ENCODE data around the gene MT2A.
A peak's percentile ranks its signal among the peaks of the same experiment; 100 is the strongest.
"Not testable (repeated sequence)": the region's sequence is repeated elsewhere in the genome, so short reads cannot be mapped to it uniquely, and the experiment has no call there.

The MT2A gene

GRCh38 chr16:56621665-56622445 lies 13.5 kb downstream of the MT2A start:
- not testable (repeated sequence) for DNase-seq (ENCODE audit: low spot score)

- DNase-seq (ENCODE audit: low spot score), result not testable (repeated sequence)
Observed at GRCh38 chr16:56623184-56623583, 14.8 kb downstream of the MT2A start.

DNA sequence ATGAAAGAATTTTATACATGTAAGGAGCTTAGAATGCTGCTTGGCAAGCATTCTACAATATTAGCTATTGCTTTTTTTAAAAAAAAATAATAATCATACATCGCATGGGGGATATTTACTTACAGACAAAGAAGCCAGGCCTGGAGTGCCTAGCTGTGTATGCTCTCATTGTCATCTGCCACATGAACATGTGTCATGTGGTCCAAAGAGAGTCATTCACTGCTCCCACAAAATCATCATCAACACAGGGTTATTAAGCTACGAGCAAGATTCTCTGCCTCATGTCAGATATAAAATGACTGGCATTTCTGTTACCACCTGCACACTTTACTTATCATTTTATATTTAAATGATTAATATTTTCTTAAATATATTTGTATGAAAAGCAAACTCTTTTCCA lies 15.3 kb downstream of the MT2A start:
- no peak for DNase-seq (ENCODE audit: low spot score)

DNA sequence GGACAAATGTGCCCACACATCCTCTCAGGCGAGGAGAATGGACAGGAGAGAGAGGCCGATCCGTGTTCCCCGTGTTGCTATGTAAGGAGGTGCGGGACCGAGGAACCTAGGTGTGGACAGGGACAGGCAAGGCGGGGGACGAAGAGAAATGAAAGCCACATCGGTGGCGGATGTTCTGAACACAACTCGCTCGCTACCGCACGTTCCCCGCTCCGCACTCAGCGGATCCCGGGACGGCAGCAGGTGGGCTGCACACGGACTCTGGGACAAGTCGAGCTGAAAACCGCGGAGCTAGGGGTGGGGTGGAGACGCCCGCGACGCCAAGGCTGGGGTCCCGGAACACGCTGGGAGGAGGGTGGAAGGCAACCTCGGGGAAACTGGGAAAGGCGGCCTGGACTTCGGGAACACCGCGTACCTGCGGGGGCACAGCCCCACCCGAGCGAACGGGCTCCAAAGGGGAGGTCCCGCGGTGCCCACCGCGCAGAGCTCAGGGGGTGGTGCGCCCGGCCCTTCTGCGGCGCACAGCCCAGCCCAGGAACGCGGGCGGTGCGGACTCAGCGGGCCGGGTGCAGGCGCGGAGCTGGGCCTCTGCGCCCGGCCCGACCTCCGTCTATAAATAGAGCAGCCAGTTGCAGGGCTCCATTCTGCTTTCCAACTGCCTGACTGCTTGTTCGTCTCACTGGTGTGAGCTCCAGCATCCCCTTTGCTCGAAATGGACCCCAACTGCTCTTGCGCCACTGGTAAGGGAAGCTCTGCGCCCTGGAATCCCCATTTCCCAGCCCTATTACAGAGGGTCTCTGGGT lies 17.0 kb downstream of the MT2A start, which contains the start of gene MT1E:
Gene MT1E, plus strand, starts transcription at position 642 of the 803 bp plus-strand sequence. Its CDS starts 71 bp downstream, at position 713.
- DNase-seq (ENCODE audit: low spot score), result peak; percentile 69

- peak; percentile 28 for DNase-seq (ENCODE audit: low spot score)
Observed at GRCh38 chr16:56625943-56626654, 17.7 kb downstream of the MT2A start.

DNA sequence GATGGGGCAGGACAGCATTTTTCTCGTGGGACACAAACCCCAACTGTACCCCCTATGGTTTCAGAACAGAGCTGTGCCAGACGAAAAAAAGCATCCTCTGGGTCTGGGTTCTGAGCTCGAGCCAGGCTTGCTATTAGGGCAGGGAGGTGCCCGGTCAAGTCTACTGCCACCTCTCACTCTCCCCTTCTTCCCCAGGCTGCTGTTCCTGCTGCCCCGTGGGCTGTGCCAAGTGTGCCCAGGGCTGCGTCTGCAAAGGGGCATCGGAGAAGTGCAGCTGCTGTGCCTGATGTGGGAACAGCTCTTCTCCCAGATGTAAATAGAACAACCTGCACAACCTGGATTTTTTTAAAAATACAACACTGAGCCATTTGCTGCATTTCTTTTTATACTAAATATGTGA lies 18.3 kb downstream of the MT2A start:
- no peak for DNase-seq (ENCODE audit: low spot score)

DNA sequence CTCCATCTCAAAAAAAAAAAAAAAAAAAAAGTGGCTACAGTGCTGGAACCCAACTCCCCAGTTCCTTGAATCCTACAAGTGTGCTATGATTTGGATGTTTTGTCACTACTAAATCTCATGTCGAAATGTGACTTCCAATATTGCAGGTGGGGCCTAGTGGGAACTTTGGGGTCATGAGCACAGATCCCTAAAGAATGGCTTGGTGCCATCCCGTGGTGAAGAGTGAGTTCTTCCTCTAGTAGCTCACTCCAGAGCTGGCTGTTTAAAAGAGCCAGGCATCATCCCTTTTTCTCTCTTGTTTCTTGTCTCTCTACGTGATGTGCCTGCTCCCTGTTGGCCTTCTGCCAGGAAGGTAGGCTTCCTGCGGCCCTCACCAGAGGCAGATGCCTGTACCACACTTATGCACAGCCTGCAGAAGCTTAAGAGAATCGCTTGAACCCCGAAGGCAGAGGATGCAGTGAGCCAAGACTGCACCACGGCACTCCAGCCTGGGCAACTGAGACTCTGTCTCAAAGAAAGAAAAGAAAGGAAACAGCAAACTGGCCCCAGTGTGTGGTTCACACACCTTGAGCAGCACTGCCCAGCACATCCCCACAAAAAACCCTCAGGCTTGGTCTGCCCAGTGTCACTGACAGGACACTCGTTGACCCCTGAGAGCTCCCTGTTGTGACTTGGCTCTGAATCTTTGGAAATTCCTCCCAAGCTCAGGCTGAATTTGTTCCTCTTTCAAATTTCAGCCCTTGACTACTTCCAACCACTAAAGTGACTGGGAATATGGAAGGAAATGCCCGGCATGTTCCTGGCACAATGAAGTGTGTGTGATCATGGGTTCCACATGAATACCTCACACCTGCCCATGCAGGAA lies 20.3 kb downstream of the MT2A start:
- no peak for DNase-seq (ENCODE audit: low spot score)

DNA sequence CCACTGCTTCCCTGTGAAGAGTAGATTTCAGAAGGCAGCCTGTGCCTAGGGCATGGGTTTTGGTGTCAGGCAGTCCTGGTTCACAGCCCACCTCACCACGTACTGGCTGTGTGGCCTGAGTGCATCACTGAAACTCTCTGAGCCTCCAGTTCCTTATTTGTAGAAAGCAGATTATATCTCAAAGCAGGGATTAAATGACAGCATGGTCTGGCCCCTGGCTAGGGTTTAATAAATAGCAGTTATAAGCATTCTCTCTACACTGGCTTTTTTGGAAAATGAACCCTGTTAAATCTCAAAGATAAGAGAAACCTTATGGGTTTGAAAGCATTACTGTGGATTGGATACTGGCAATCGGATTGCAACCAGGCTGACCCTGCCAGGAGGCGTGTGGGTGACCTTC lies 21.1 kb downstream of the MT2A start:
- DNase-seq (ENCODE audit: low spot score), result no peak

- no peak for DNase-seq (ENCODE audit: low spot score)
Observed at GRCh38 chr16:56630134-56630533, 21.8 kb downstream of the MT2A start.

DNA sequence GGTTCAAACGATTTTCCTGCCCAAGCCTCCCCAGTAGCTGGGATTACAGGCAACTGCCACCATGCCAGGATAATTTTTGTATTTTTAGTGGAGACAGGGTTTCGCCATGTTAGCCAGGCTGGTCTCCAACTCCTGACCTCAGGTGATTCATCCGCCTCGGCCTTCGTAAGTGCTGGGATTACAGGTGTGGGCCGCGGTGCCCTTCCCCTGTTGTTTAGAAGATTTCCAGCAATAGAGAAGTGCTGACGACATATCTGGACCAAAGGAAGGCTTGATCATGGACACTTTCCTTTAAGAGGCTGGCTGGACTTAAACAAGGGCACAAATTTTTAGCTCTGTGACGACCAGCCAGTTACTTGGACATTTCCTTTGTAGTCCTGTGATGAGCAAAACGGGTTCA lies 22.8 kb downstream of the MT2A start:
- DNase-seq (ENCODE audit: low spot score), result no peak

DNA sequence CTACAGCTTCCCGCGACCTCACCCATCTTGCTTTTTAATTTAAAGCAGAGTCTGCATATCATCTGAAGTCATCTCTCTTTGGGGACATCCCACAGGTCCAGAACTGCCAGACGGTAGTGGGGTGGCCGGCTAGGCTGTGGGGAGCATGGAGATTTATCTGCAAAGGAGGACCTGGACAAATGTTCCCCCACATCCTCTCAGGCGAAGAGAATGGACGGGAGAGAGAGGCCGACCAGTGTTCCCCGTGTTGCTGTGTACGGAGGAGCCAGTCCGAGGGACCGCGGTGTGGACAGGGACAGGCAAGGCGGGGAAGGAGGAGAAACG lies 23.4 kb downstream of the MT2A start:
- DNase-seq (ENCODE audit: low spot score), result no peak

DNA sequence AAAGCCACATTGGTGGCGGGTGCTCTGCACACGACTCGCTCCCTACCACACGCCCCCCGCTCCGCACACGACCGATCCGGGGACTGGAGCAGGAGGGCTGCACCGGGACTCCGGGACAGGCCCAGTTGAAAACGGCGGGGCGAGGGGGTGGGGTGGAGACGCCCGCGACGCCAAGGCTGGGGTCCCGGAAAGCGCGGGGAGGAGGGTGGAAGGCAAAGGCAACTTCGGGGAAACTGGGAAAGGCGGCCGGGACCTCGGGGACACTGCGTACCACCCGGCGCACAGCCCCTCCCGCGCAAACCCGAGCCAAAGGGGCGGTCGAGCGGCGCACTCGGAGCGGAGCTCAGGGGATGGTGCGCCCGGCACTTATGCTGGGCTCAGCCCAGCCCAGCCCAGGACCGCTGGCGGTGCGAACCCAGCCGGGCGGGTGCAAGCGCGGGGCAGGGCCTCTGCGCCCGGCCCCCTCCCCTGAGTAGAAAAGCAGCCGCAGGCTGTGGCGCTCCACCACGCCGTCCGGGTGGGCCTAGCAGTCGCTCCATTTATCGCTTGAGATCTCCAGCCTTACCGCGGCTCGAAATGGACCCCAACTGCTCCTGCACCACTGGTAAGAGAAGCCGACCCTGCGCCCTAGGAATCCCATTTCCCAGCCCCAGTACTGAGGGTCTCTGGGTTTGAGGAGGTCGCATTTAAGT lies 23.9 kb downstream of the MT2A start, which contains the start of gene MT1M:
Gene MT1M, plus strand, starts transcription at position 504 of the 692 bp plus-strand sequence. Its CDS starts 73 bp downstream, at position 577.
- peak; percentile 71 for DNase-seq (ENCODE audit: low spot score)

- no peak for DNase-seq (ENCODE audit: low spot score)
Observed at GRCh38 chr16:56632848-56633365, 24.5 kb downstream of the MT2A start.

- no peak for DNase-seq (ENCODE audit: low spot score)
Observed at GRCh38 chr16:56633535-56633934, 25.2 kb downstream of the MT2A start.

DNA sequence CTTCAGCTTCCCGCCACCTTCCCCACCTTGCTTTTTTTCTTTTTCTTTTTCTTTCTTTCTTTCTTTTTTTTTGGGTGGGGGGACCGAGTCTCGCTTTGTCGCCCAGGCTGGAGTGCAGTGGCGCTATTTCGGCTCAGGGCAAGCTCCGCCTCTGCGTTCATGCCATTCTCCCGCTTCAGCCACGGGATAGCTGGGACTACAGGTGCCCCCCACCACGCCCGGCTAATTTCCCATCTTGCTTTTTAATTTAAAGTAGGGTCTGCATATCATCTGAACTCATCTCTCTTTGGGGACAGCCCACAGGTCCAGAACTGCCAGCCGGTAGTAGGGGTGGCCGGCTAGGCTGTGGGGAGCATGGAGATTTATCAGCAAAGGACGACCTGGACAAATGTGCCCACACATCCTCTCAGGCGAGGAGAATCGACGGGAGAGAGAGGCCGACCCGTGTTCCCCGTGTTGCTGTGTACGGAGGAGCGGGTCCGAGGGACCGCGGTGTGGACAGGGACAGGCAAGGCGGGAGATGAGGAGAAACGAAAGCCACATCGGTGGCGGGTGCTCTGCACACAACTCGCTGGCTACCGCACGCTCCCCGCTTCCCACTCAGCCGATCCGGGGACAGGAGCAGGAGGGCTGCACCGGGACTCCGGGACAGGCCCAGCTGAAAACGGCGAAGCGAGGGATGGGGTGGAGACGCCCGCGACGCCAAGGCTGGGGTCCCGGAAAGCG lies 26.5 kb downstream of the MT2A start:
- no peak for DNase-seq (ENCODE audit: low spot score)

DNA sequence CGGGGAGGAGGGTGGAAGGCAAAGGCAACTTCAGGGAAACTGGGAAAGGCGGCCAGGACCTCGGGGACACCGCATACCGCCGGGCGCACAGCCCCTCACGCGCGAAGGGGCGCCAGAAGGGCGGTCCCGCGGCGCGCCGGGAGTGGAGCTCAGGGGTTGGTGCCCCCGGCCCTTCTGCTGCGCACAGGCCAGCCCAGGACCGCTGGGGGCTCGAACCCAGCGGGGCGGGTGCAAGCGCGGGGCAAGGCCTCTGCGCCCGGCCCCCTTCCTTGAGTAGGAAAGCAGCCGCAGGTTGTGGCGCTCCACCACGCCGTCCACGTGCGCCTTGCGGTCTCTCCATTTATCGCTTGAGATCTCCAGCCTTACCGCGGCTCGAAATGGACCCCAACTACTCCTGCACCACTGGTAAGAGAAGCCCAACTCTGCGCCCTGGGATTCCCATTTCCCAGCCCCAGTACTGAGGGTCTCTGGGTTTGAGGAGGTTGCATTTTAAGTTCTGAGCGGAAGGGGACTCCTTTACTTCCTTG lies 27.1 kb downstream of the MT2A start:
- DNase-seq (ENCODE audit: low spot score), result no peak

GRCh38 chr16:56636616-56637413 lies 28.4 kb downstream of the MT2A start:
- no peak for DNase-seq (ENCODE audit: low spot score)

- DNase-seq (ENCODE audit: low spot score), result peak; percentile 37
Observed at GRCh38 chr16:56637814-56638750, 29.7 kb downstream of the MT2A start, which contains the start of gene MT1A. MT1A (plus strand) TSS chr16:56638666; CDS start chr16:56638739, 73 bp downstream.
